GM15510 (cell line): ENCODE measurements around the gene FZD7.

Experiments used
- POLR2A ChIP-seq: IDR thresholded peaks from 3 replicates; pipeline ENCODE4 v1.6.1; 2011; ENCODE audit warnings: borderline replicate concordance; ENCODE audit not compliant: insufficient read length; ENCODE audit errors: extremely low read depth

FZD7 gene

GRCh38 chr2:202064881-202065230 lies 31.2 kb downstream of the FZD7 start:
- TF ChIP-seq POLR2A, result no peak

- no peak for TF ChIP-seq POLR2A
These were observed 32.2 kb downstream of the FZD7 start for GRCh38 chr2:202065876-202066275.

DNA sequence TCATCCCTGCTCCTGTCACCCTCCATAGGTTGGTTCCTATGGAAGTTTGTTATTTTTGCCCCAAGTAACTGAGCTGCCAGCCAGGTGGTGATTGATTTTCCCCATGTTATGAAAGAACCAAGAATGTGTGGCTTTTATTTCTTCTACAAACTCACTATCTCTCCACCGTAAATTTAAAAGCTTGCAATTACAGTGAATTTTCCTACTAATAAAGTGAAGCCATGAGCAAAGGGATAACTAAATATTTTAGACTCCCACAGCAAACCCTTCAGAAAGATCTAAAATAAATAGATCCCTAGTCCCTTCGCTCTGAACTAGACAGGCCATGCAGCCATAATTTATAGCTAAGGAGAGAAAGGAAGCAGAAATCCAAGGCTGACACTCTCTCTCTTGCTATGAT lies 33.2 kb downstream of the FZD7 start:
- no peak for TF ChIP-seq POLR2A

DNA sequence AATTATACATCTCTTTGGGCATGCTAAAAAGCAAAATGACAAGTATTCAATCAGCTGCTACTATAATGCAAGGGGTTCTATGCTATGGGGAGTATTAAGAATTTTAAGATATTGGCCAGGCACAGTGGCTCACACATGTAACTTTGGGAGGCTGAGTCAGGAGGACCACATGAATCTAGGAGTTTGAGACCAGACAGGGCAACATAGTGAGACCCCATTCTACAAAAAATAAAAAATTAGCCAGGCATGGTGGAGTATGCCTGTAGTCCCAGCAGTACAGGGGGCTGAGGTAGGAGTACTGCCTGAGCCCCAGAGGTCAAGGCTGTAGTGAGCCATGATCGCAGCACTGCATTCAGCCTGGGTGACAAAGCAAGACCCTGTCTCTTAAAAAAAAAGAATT lies 33.9 kb downstream of the FZD7 start:
- no peak for TF ChIP-seq POLR2A

DNA sequence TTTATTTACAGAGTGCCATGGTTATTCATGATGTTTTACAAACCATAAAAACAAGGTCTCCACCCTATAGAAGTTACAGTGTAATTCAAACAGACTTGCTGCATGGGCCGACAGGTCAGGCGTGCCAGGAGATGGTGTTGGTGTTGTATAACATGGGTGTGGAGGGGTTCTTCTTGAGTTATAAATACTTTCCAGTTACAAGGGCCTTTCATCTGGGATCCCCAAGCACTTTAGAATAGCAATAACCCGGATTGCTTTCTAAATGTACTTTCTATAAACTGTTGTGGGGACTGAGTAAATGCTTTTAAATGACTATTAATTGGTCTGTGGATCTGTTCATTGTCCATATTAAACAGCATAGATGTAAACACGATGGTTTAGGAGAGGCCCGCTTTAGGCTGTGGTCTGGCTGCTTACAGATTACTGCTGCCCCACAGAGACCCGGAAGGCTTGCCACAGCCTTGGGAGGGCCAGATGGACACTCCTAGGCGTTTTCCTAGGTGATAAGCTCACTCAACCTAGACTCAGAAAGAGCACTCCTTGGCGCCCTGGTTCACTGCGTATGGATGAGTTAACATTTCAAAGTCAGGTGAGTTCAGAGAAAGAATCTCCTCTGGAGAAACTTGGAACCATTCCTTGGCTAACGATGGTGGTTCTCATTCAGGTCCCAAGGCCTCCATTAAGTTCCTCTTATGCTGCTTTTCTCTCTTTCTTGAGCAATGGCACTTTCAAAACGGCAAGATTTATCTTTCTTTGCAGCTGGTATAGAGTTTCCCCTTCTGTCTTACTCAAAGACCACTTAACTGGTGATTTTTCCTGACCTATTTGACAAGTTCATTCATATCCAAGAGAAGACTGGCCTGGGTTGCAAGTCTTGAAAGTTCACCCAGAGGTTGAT lies 35.8 kb downstream of the FZD7 start:
- TF ChIP-seq POLR2A, result no peak

- TF ChIP-seq POLR2A, result no peak
These were observed 37.5 kb downstream of the FZD7 start for GRCh38 chr2:202071107-202071506.

DNA sequence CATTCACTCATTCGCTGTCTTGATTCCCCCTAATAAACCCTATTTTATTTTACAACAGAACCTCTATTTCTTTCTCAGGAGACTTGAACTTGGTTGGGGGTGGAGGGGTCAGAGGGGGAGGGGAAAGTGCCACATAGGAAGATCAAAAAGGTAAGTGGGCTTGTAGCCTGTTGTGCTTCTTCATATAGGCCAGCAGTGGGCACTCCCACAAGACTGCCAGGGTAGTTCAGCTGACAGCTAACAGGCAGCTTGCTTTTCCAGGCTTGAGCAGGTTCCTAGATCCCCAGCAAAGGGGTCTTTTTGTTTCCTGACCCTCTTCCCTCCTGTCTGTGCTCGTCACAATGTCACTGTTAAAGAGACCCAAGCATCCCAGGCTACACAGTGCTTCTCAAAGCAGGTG lies 38.6 kb downstream of the FZD7 start:
- TF ChIP-seq POLR2A, result no peak

DNA sequence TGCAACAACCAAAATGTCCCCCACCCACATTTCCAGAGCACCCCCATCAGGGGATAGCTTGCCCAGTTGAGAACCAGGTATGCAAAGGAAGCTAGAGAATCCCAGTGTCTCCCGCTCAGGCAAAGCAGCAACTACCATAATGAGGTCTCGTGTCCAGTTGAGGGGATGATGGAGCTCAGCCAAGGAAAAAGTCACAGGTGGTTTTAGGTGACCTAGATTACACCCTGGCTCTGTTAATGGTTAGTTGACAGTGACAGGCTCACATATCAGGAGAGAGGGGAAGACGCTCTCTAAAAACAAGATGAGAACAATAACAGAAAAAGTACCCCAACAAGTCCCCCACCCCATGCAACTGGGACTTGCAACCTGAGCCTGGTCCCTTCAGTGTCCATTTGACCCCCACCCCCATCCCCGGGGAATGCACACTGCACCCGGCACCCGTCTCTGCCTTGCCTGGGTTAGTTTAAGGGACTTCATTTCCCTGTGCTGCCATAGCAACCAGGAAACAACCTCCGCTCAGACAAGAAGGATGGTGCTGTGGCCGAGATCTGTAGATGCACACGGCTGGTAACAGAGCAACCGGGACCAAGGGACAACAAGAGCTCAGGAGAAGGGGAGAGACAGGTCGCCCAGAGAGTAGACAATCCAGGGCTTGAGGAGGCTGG lies 39.2 kb downstream of the FZD7 start, which contains the start of gene KIAA2012:
Gene KIAA2012, plus strand, starts transcription at position 519 of the 665 bp plus-strand sequence. CDS start 373 bp downstream, outside the sequence.
- no peak for TF ChIP-seq POLR2A

DNA sequence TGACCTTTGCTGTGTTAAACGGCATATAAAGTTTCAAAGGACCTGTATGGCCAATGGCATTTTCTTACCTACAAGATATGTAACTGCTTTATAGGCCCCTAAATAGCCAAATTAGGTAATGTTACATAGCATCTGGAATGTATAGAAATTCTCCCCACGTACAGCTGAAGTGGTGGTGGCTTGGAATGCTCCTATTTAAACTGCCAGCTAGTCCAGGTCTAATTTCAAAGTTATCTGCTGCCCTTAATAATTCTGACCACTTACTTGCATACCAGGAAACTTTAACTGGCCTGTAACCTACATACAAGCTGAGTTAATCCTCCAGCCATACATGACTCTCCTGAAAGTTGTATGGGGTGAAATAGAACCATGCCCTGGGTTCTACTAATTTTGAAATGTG lies 40.7 kb downstream of the FZD7 start:
- TF ChIP-seq POLR2A, result no peak

- TF ChIP-seq POLR2A, result no peak
These were observed 45.7 kb downstream of the FZD7 start for GRCh38 chr2:202079310-202079709.

DNA sequence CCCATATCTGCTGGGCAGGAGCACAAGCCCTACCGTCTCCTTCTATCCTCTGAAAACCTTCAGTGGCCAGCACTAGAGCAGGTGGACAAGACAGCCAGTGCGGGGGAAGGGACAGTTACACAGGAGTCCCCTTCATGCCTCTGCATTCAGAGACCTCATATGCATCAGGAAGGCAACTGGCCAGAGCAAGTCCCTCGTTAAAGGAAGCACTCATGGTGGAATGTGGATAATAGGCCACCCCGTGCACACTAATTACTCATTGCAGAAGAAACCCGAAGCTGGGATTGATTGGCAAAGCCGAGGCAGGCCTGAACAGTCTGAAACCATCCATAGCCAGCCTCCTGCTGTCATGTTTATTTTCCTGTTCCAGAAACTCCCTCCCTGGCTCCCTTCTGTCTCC lies 50.6 kb downstream of the FZD7 start:
- no peak for TF ChIP-seq POLR2A
